PC-9 (cell line): ENCODE measurements around the gene CCDC88C. TPM values are rescaled to one million over a fixed set of nuclear protein-coding genes. Genes with fewer than 3 reads are reported as not detected.
A peak's percentile ranks its signal among the peaks of the same experiment; 100 is the strongest.

Source experiments
- BruUV-seq: library from RNA; stranded (reverse); fragments of 400-500 nt; replicated peaks from 2 replicates; lab custom pipeline; 2021; lab: Mats Ljungman, UMichigan
- CTCF ChIA-PET: fragments of 300-600 bp; sonication (Branson Sonifier 250); formaldehyde crosslinking; loops from one replicate; lab custom pipeline; 2022; ENCODE audit warnings: antibody characterized with exemption; lab: Charles Lee
- POLR2A ChIA-PET: fragments of 300-600 bp; sonication (Branson Sonifier 250); formaldehyde crosslinking; loops from one replicate; lab custom pipeline; 2022; ENCODE audit warnings: antibody characterized with exemption; ENCODE audit not compliant: unreplicated experiment; lab: Charles Lee
- DNase-seq, 2 experiments: peaks; one replicate each; pipeline versions ENCODE4 v3.0.0 to v3.0.0-alpha.2; 2015 to 2022; ENCODE audit warnings: mixed read lengths in 1 of 2
- H2AFZ ChIP-seq: fragments of 200-600 bp; sonication (generic); 2 replicates; pipeline ENCODE4 v1.8.1; 2017; ENCODE audit warnings: antibody characterized with exemption
- H3F3A ChIP-seq: fragments of 200-600 bp; sonication (generic); 2 replicates; pipeline ENCODE4 v1.8.1; 2017; ENCODE audit warnings: antibody characterized with exemption, mild to moderate bottlenecking, low read depth; ENCODE audit not compliant: insufficient read depth
- H3K27ac ChIP-seq: fragments of 200-600 bp; sonication (generic); 2 replicates; pipeline ENCODE4 v1.6.1; 2016; ENCODE audit warnings: mixed run types
- H3K27me3 ChIP-seq: fragments of 200-600 bp; sonication (generic); 2 replicates; pipeline ENCODE4 v1.6.1; 2016; ENCODE audit warnings: low read depth, mixed run types; ENCODE audit not compliant: insufficient read depth
- H3K36me3 ChIP-seq: fragments of 200-600 bp; sonication (generic); 2 replicates; pipeline ENCODE4 v1.6.1; 2016; ENCODE audit warnings: low read depth, mixed run types
- H3K4me1 ChIP-seq: fragments of 200-600 bp; sonication (generic); replicated peaks from 2 replicates; pipeline ENCODE4 v1.6.1; 2016; ENCODE audit warnings: mixed run types; ENCODE audit not compliant: insufficient read depth
- H3K4me2 ChIP-seq: fragments of 200-600 bp; sonication (generic); 2 replicates; pipeline ENCODE4 v1.6.1; 2017; ENCODE audit warnings: mixed run types
- H3K4me3 ChIP-seq: fragments of 200-600 bp; sonication (generic); 2 replicates; pipeline ENCODE4 v1.6.1; 2016; ENCODE audit warnings: mixed run types
- H3K79me2 ChIP-seq: fragments of 200-600 bp; sonication (generic); 2 replicates; pipeline ENCODE4 v1.6.1; 2017; ENCODE audit warnings: low read depth, mixed run types
- H3K9me2 ChIP-seq: fragments of 200-600 bp; sonication (generic); 2 replicates; pipeline ENCODE4 v1.8.1; 2017; ENCODE audit warnings: mild to moderate bottlenecking; ENCODE audit not compliant: insufficient read depth
- H3K9me3 ChIP-seq: fragments of 200-600 bp; sonication (generic); 2 replicates; pipeline ENCODE4 v1.8.1; 2016; ENCODE audit warnings: low read depth; ENCODE audit not compliant: insufficient read depth
- H4K20me1 ChIP-seq: fragments of 200-600 bp; sonication (generic); 2 replicates; pipeline ENCODE4 v1.8.1; 2017; ENCODE audit not compliant: insufficient read depth
- EZH2 ChIP-seq: fragments of 200-600 bp; sonication (generic); IDR thresholded peaks from 2 replicates; pipeline ENCODE4 v1.8.0; 2017; ENCODE audit warnings: antibody characterized with exemption, low read depth
- intact Hi-C: fragments of 100-400 bp; cut with micrococcal nuclease; formaldehyde crosslinking; loops from one replicate; pipeline ENCODE4 v1.10.0; 2022; ENCODE audit not compliant: unreplicated experiment
- total RNA-seq: library from RNA; stranded (reverse); gene quantifications from 2 replicates; pipeline ENCODE4 v1.2.3, GENCODE V29; 2021
- TF ChIP-seq, protein P1 (sequence below): fragments of 200-600 bp; sonication (generic); conservative IDR thresholded peaks from 2 replicates; pipeline ENCODE4 v1.6.1; 2017; ENCODE audit warnings: mixed run types, antibody characterized with exemption, mild to moderate bottlenecking, moderate library complexity

The CCDC88C gene
- total RNA-seq, 1 experiment from 2014 or later, result 7.4 TPM

DNA sequence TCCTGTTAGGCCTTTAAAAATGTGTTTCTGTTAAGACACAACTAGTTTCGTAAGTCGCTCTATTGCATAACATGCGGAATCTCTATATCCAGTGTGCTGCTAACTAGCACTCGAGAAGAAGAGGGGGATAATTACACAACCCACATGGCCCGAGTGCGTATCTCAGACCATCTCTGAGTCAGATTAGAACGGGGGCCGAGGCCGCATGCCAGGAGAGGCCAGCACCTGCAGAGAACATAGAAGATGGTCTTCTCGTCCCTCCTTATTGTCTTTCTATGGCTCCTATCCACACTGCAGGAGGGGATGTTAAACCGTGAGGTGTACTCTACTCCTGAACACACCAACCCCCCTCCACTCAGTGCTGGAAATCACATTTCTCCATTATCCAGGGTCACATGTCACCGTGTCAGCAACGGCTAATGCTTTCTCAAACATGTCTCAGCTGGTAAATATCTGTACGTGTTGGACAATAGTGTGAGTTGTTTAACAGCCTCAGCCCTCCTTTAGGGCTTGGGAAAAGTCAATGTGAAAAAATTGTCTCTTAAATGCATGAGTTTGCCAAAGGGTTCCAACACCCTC lies 56.3 kb downstream of the CCDC88C start:
- CTCF ChIA-PET, result no interaction called here
- H3K27me3 ChIP-seq, result no peaks in the 10 kb centered on the region
- peaks cover 26% of the 10 kb centered on the region for H3K4me1 ChIP-seq
- intact Hi-C loops, result no loop called here
- no peak for TF ChIP-seq EZH2
- TF ChIP-seq, protein P1, sequence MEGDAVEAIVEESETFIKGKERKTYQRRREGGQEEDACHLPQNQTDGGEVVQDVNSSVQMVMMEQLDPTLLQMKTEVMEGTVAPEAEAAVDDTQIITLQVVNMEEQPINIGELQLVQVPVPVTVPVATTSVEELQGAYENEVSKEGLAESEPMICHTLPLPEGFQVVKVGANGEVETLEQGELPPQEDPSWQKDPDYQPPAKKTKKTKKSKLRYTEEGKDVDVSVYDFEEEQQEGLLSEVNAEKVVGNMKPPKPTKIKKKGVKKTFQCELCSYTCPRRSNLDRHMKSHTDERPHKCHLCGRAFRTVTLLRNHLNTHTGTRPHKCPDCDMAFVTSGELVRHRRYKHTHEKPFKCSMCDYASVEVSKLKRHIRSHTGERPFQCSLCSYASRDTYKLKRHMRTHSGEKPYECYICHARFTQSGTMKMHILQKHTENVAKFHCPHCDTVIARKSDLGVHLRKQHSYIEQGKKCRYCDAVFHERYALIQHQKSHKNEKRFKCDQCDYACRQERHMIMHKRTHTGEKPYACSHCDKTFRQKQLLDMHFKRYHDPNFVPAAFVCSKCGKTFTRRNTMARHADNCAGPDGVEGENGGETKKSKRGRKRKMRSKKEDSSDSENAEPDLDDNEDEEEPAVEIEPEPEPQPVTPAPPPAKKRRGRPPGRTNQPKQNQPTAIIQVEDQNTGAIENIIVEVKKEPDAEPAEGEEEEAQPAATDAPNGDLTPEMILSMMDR, result no peak
- DNase-seq, result peak in 1 of 2 experiments; percentile 94
- no peaks in the 10 kb centered on the region for H4K20me1 ChIP-seq
- peaks cover 11% of the 10 kb centered on the region; the same call in 1 of the 2 replicates for H3K79me2 ChIP-seq
- no peak overlapping the region; the same call in 1 of the 2 replicates for H2AFZ ChIP-seq
- peaks cover 22% of the 10 kb centered on the region for H3F3A ChIP-seq
- peak overlapping the region; percentile 59 for H3K4me2 ChIP-seq
- H3K27ac ChIP-seq, result peak overlapping the region; percentile 65
- POLR2A ChIA-PET, result no interaction called here
- H3K4me3 ChIP-seq, result no peak overlapping the region; the same call in 1 of the 2 replicates
- no TSS peak for BruUV-seq
- no peaks in the 10 kb centered on the region for H3K9me3 ChIP-seq
- H3K9me2 ChIP-seq, result no peaks in the 10 kb centered on the region
- no peaks in the 10 kb centered on the region for H3K36me3 ChIP-seq

DNA sequence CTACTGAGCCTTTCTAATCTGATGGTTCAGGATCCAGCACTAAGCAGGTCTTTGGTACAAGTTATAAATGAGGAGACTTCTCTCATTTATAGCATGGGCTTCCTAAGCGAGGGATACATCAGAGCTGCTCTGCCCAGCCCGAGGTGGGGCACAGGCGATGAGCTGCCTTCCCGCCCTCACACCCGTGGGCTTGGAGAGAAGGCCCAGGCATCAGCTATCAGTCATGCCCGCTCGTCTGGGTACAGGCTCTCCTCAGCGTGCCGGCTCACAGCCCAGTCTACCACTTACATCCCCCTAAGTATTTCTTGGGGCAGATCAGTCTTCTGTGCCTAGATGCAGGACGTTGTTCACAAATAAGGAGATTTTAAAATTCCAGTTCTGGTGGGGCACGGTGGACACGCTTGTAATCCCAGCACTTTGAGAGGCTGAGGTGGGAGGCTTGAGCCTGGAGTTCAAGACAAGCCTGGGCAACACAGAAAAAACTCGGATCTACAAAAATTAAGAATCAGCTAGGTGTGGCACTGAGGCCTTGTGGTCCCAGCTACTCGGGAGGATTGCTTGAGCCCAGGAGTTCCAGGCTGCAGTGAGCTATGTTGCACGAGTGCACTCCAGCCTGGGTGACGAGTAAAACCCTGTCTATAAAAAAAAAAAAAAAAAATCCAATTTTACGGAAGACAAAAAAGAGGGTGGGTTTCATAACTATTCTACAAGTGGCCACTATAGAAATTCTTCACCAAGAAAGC lies 57.0 kb downstream of the CCDC88C start:
- CTCF ChIA-PET, result no interaction called here
- peak overlapping the region; percentile 65 for H3K27ac ChIP-seq

DNA sequence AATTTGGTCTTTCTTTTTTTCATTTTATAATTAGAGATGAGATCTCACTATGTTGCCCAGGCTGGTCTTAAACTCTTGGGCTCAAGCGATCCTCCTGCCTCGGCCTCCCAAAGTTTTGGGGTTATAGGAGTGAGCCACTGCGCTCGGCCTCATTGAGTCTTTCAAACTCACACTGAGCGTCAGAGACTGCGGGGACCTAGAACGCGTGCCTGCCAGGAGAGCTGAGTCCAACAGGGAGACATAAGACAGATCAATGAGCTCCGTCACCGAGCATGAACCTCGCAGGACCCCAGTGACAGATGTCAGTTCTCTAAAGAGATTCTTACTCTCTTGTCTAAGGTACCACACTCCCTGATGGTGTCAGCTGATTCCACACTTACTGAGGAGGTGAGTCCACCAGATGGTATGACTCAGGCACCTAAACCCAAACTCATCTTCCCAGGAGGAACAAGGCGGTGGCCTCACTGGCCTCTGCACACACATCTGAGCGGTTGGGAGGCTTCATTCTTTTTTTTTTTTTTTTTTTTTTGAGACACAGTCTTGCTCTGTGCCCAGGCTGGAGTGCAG lies 58.9 kb downstream of the CCDC88C start:
- no peaks in the 10 kb centered on the region for H4K20me1 ChIP-seq
- H3K4me3 ChIP-seq, result no peak overlapping the region
- ChIA-PET CTCF (no interaction called here), POLR2A (no interaction called here)
- H3K79me2 ChIP-seq, result 0 out of 2 replicates have a peak, but pooled peaks cover 3% of the 10 kb centered on the region
- no peak overlapping the region for H3K27ac ChIP-seq
- H2AFZ ChIP-seq, result no peak overlapping the region
- no TSS peak for BruUV-seq
- peaks cover 26% of the 10 kb centered on the region for H3K4me1 ChIP-seq
- H3K36me3 ChIP-seq, result no peaks in the 10 kb centered on the region
- no peaks in the 10 kb centered on the region for H3K9me2 ChIP-seq
- H3K4me2 ChIP-seq, result no peak overlapping the region
- no peaks in the 10 kb centered on the region for H3K9me3 ChIP-seq
- TF ChIP-seq, protein P1, result no peak
- no peak for TF ChIP-seq EZH2
- H3F3A ChIP-seq, result peaks cover 22% of the 10 kb centered on the region
- no peak for DNase-seq
- intact Hi-C loops, result no loop called here
- no peaks in the 10 kb centered on the region for H3K27me3 ChIP-seq

More for the DNA sequence above, 57.0 kb downstream of the CCDC88C start:
- intact Hi-C loops, result no loop called here
- TF ChIP-seq, protein P1, result no peak
- no peak for TF ChIP-seq EZH2
- Histone ChIP-seq H2AFZ (no peak overlapping the region), H3K4me2 (peak overlapping the region; percentile 59), H3K9me3 (no peaks in the 10 kb centered on the region), H3K36me3 (no peaks in the 10 kb centered on the region), H3K79me2 (peaks cover 10% of the 10 kb centered on the region; the same call in 1 of the 2 replicates), H4K20me1 (no peaks in the 10 kb centered on the region), H3F3A (peaks cover 22% of the 10 kb centered on the region), H3K4me1 (peaks cover 26% of the 10 kb centered on the region), H3K9me2 (no peaks in the 10 kb centered on the region), H3K4me3 (no peak overlapping the region), H3K27me3 (no peaks in the 10 kb centered on the region)
- no TSS peak for BruUV-seq
- no peak for DNase-seq
- POLR2A ChIA-PET, result no interaction called here
